Thyroid gland (tissue), 4 donors: Measurements from ENCODE around the gene CSK. TPM values are rescaled to one million over a fixed set of nuclear protein-coding genes. Genes with fewer than 3 reads are reported as not detected.
A peak's percentile ranks its signal among the peaks of the same experiment; 100 is the strongest.

Source experiments
- DNase-seq, 2 donors: peaks; one replicate each; pipeline ENCODE4 v3.0.0-alpha.2; 2019
- H3K27ac ChIP-seq, 3 donors: fragments of 200-600 bp; sonication (generic); 1 replicate in 2 of 3; 2 replicates in 1 of 3; pipeline ENCODE4 v1.5.1; 2016 to 2019; ENCODE audit warnings: mild to moderate bottlenecking in 1 of 3, moderate library complexity in 1 of 3
- H3K27me3 ChIP-seq: fragments of 200-600 bp; sonication (generic); one replicate; pipeline ENCODE4 v1.5.1; 2019
- H3K36me3 ChIP-seq, 2 donors: fragments of 200-600 bp; sonication (generic); one replicate each; pipeline ENCODE4 v1.5.1; 2016 to 2019
- H3K4me1 ChIP-seq, 2 donors: fragments of 200-600 bp; sonication (generic); one replicate each; pipeline ENCODE4 v1.5.1; 2017 to 2019
- H3K4me3 ChIP-seq, 3 donors: fragments of 200-600 bp; sonication (generic); replicated peaks in 1 of 3; 1 replicate in 2 of 3; 2 replicates in 1 of 3; pipeline ENCODE4 v1.5.1; 2016; ENCODE audit warnings: mild to moderate bottlenecking in 1 of 3
- H3K9me3 ChIP-seq: fragments of 200-600 bp; sonication (generic); one replicate; pipeline ENCODE4 v1.5.1; 2017
- POLR2A ChIP-seq, 2 donors: fragments of 450-650 bp; IDR thresholded peaks; one replicate each; pipeline ENCODE4 v1.6.1; 2017; ENCODE audit warnings: antibody characterized with exemption in 2 of 2, mild to moderate bottlenecking in 2 of 2, moderate library complexity in 1 of 2
- WGBS, 2 donors: methylation state at CpG; one replicate each; pipeline ENCODE4 v1.1.5; 2017; 5-methylcytosine and 5-hydroxymethylcytosine counted together
- intact Hi-C: fragments of 100-400 bp; cut with DNase I; formaldehyde crosslinking; loops from one replicate; pipeline ENCODE4 v1.15.1; 2023
- total RNA-seq, 4 donors: library from RNA; depleted of rRNA; stranded (reverse); fragments of >200 nt; gene quantifications; one replicate each; pipeline ENCODE4 v1.2.3, GENCODE V29; 2016
- TF ChIP-seq, protein P1 (sequence below), 6 experiments: fragments of 200-600 bp in 3 of 6; fragments of 450-650 bp in 3 of 6; sonication (generic) in 3 of 6; IDR thresholded peaks; one replicate each; pipeline ENCODE4 v1.5.1; 2016 to 2019; ENCODE audit warnings: antibody characterized with exemption in 6 of 6, mild to moderate bottlenecking in 2 of 6, inconsistent platforms in 1 of 6, moderate library complexity in 1 of 6

CSK gene
- total RNA-seq, 4 donors from 2014 or later: 18.2 to 24.3 (median 20.3) TPM

DNA sequence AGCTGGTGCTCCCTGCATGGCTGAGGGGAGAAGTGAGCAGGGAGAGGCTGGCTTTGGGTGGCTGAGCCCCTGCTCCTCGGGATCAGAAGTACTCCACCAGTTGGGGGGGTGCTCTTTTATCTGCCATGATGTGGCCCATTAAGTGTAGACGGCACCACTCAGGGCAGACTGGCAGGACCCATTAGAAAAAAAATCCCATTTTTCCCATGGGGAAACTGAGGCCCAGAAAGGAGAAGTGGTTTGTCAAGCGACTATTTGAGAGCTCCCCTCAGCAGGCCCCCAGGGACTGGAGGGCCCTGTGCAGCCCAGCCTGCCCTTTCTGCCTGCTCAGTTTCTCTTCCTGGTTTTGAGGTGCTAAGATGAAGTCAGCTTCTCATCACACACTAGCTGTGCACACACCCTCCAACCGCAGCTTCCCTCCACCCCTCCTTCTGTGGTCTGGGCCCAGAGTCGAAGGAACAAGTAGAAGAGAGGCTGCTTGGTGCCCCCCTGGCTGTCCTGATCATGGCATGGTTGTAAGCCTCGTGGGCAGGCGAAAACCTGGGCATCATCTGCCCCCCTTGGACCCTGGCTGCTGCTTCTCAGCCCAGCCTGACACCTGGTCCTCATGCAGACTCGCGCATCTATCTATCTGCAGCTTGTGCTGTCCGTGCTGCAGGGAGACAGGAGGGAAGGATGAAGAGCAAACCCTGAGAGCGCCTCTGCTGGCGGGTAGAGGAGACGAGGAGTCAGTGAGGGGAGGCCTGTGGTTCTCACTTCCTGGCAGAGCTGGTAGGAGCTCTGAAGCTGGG, 5.6 kb downstream of the CSK start:
- peaks cover 73 to 98% of the 10 kb centered on the region in 2 donors for H3K4me1 ChIP-seq
- DNase-seq: peak in 1 of 2 donors; percentile 38
- TF ChIP-seq, protein P1, sequence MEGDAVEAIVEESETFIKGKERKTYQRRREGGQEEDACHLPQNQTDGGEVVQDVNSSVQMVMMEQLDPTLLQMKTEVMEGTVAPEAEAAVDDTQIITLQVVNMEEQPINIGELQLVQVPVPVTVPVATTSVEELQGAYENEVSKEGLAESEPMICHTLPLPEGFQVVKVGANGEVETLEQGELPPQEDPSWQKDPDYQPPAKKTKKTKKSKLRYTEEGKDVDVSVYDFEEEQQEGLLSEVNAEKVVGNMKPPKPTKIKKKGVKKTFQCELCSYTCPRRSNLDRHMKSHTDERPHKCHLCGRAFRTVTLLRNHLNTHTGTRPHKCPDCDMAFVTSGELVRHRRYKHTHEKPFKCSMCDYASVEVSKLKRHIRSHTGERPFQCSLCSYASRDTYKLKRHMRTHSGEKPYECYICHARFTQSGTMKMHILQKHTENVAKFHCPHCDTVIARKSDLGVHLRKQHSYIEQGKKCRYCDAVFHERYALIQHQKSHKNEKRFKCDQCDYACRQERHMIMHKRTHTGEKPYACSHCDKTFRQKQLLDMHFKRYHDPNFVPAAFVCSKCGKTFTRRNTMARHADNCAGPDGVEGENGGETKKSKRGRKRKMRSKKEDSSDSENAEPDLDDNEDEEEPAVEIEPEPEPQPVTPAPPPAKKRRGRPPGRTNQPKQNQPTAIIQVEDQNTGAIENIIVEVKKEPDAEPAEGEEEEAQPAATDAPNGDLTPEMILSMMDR (IDR thresholded peaks at IDR 0.05): peak in 2 of 6 experiments; percentile 9 to 31
- no peak for TF ChIP-seq POLR2A (IDR thresholded peaks at IDR 0.05)
- no peaks in the 10 kb centered on the region for H3K9me3 ChIP-seq
- H3K27me3 ChIP-seq: no peaks in the 10 kb centered on the region
- peak overlapping the region in 2 of 3 donors; percentile 17 to 51 for H3K27ac ChIP-seq
- no peaks in the 10 kb centered on the region for H3K36me3 ChIP-seq
- 62 to 75% methylated on average over 13 of the region's 13 CpGs for WGBS, 2 donors
- intact Hi-C loops: no loop called here
- H3K4me3 ChIP-seq: no peak overlapping the region

DNA sequence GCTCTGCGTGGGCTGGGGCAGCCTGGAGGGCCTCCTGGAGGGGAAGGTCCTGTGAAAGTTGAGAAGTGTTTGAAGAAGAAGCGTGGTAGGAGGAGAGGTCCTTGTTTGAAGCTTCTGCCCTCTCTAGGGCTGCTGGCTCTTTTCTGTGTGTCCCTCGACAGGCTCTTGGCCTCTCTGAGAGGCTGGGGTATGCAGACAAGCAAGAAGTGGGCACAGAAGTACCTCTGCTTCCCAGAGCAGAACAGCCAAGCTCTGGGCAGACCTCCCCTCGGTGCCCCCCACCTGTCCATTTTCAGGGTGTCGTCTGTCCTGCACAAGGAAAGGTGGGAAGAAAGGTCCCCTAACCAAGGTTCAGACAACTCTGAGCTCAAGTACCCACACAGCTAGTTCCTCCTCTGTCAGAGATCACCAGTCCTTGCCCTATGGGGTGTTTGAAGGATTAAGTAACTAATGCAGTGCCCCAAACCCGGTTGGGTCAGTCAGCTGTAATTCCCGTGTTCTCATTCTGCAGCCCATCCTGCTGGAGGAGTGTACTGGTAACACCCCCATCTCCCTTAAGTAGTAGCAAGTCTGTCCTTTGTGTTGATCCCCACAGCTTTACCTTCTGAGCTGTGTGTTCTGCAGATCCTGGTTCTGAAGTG, 6.3 kb downstream of the CSK start:
- Histone ChIP-seq H3K27me3 (no peaks in the 10 kb centered on the region), H3K36me3 (no peaks in the 10 kb centered on the region), H3K27ac (peak overlapping the region in 1 of 3 donors; percentile 51), H3K4me3 (no peak overlapping the region), H3K9me3 (no peaks in the 10 kb centered on the region), H3K4me1 (peaks cover 69 to 100% of the 10 kb centered on the region in 2 donors)
- WGBS, 2 donors: 46 to 50% methylated on average over 5 to 7 of the region's 7 CpGs
- intact Hi-C loops: no loop called here
- TF ChIP-seq, protein P1 (IDR thresholded peaks at IDR 0.05): no peak
- no peak for TF ChIP-seq POLR2A (IDR thresholded peaks at IDR 0.05)
- DNase-seq: no peak

DNA sequence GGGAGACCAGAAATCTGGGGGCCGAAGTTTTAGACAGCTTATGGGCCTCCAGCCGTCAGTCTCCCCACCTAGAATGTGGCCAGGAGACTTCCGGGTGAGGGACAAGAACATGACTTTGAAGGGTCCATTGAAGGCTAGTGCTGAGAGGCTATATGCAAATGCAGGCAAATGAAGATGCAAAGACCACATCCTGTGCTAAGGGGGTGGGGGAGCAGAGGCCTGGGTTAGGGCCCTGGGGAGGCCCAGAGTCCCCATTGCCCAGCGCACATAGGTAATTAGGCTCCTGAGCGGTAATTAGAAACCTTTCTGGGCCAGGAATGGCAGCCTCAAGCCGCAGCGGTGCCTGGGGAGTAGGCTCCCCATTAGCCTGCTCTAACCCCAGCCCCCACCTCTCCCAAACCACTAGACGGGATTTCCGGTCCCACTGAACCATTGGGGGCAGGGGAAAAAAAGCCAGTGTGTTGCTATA, 6.8 kb downstream of the CSK start:
- Histone ChIP-seq H3K9me3 (no peaks in the 10 kb centered on the region), H3K36me3 (no peaks in the 10 kb centered on the region), H3K27ac (peak overlapping the region in 2 of 3 donors; percentile 58 to 72), H3K4me1 (peaks cover 66 to 97% of the 10 kb centered on the region in 2 donors), H3K27me3 (no peaks in the 10 kb centered on the region), H3K4me3 (no peak overlapping the region)
- 75 to 85% methylated on average over 7 to 9 of the region's 9 CpGs for WGBS, 2 donors
- intact Hi-C loops: no loop called here
- no peak for DNase-seq
- no peak for TF ChIP-seq POLR2A (IDR thresholded peaks at IDR 0.05)
- TF ChIP-seq, protein P1 (IDR thresholded peaks at IDR 0.05): no peak

DNA sequence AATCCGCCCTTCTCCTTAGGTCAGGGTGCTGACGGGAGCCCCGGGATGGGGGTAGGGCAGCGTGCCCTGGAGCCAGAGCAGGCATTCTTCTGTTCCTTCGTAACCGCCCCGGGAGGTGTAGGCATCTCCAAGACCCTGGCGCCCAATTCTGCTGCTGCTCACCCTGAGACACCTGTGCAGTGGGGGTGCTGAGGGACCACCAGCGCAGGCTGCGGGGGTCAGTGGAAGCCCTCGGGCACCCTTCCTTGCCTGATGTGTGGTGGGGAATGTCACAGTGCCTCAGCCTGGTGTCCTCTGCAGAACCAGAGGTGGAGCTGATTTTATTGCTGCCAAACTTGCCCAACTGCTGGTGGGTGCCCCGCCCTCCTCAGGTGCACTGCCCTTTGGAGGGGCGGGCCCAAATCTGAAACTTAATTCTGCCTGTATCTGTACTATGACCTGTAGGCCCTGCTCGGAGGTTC, 7.3 kb downstream of the CSK start:
- 71 to 81% methylated on average over 13 to 14 of the region's 14 CpGs for WGBS, 2 donors
- H3K27ac ChIP-seq: peak overlapping the region in 2 of 3 donors; percentile 58 to 72
- no peak overlapping the region for H3K4me3 ChIP-seq
- peaks cover 63 to 92% of the 10 kb centered on the region in 2 donors for H3K4me1 ChIP-seq
- H3K27me3 ChIP-seq: no peaks in the 10 kb centered on the region
- intact Hi-C loops: no loop called here
- H3K9me3 ChIP-seq: no peaks in the 10 kb centered on the region
- H3K36me3 ChIP-seq: no peaks in the 10 kb centered on the region
- DNase-seq: peak; percentile 38 to 43
- TF ChIP-seq, protein P1 (IDR thresholded peaks at IDR 0.05): no peak
- no peak for TF ChIP-seq POLR2A (IDR thresholded peaks at IDR 0.05)

DNA sequence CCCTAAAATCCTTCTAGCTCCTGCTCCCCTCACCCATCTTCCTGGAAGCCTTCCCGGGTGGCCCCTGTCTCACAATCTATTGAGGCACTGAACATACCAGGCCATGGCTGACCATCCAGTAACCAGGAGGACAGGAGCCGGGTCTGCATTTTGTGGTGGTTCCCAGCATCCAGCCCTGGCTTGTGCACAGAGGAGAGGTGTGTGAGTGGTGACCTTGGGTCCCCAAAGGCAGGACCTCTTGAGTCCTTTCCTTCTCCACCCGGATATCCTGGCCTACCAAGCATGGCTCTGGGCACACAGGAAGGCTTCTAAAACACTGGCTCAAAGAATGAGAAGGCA, 7.8 kb downstream of the CSK start:
- intact Hi-C loops: no loop called here
- no peaks in the 10 kb centered on the region for H3K27me3 ChIP-seq
- H3K36me3 ChIP-seq: no peaks in the 10 kb centered on the region
- no peak for TF ChIP-seq POLR2A (IDR thresholded peaks at IDR 0.05)
- TF ChIP-seq, protein P1 (IDR thresholded peaks at IDR 0.05): no peak
- H3K9me3 ChIP-seq: no peaks in the 10 kb centered on the region
- DNase-seq: no peak
- no peak overlapping the region for H3K4me3 ChIP-seq
- 54 to 58% methylated on average over 2 to 3 of the region's 3 CpGs for WGBS, 2 donors
- peaks cover 63 to 87% of the 10 kb centered on the region in 2 donors for H3K4me1 ChIP-seq
- H3K27ac ChIP-seq: peak overlapping the region; percentile 38 to 72 (median 58)
